Esophagus (tissue), 2 donors: Measurements from ENCODE around the gene AUNIP. TPM values are rescaled to one million over a fixed set of nuclear protein-coding genes. Genes with fewer than 3 reads are reported as not detected.

ENCODE experiments used
- H3K27ac ChIP-seq, 2 donors: one replicate each; pipeline ENCODE4 v1.5.1; 2013; ENCODE audit warnings: low read depth in 2 of 2, mild to moderate bottlenecking in 2 of 2, inconsistent platforms in 1 of 2, low read length in 1 of 2, moderate library complexity in 1 of 2
- H3K27me3 ChIP-seq, 2 donors: one replicate each; pipeline ENCODE4 v1.6.1; 2013; ENCODE audit warnings: low read length in 2 of 2, control low read depth in 1 of 2, mild to moderate bottlenecking in 1 of 2; ENCODE audit not compliant: insufficient read depth in 2 of 2, control insufficient read depth in 1 of 2
- H3K36me3 ChIP-seq, 2 donors: one replicate each; pipeline ENCODE4 v1.6.1; 2013; ENCODE audit warnings: low read length in 1 of 2; ENCODE audit not compliant: control insufficient read depth in 2 of 2, insufficient read depth in 2 of 2
- H3K4me1 ChIP-seq, 2 donors: one replicate each; pipeline ENCODE4 v1.6.1; 2013; ENCODE audit warnings: low read length in 1 of 2; ENCODE audit not compliant: control insufficient read depth in 2 of 2, insufficient read depth in 2 of 2
- H3K4me3 ChIP-seq, 2 donors: one replicate each; pipeline ENCODE4 v1.5.1; 2013; ENCODE audit warnings: low read length in 2 of 2, mild to moderate bottlenecking in 2 of 2, low read depth in 1 of 2, moderate library complexity in 1 of 2
- H3K9me3 ChIP-seq, 2 donors: one replicate each; pipeline ENCODE4 v1.6.1; 2013; ENCODE audit warnings: mild to moderate bottlenecking in 2 of 2, low read depth in 1 of 2, low read length in 1 of 2, moderate library complexity in 1 of 2; ENCODE audit not compliant: control insufficient read depth in 2 of 2, insufficient read depth in 1 of 2
- WGBS, 2 donors: extraction: QIAGEN DNeasy Blood & Tissue Kit; methylation state at CpG; one replicate each; pipeline ENCODE4 v1.1.7; 2013; 5-methylcytosine and 5-hydroxymethylcytosine counted together
- polyA plus RNA-seq, 2 donors: library from polyadenylated mRNA; stranded (reverse); fragments of 200-250 nt; gene quantifications; one replicate each; pipeline ENCODE4 v1.2.3, GENCODE V29; 2013
- donor health status: healthy with polysubstance abuse.
- donor health status: Bipolar disorder and iron deficiency.

The AUNIP gene, protein sequence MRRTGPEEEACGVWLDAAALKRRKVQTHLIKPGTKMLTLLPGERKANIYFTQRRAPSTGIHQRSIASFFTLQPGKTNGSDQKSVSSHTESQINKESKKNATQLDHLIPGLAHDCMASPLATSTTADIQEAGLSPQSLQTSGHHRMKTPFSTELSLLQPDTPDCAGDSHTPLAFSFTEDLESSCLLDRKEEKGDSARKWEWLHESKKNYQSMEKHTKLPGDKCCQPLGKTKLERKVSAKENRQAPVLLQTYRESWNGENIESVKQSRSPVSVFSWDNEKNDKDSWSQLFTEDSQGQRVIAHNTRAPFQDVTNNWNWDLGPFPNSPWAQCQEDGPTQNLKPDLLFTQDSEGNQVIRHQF
- 1 to 10 TPM; 1.1 to 2.0 TPM for polyA plus RNA-seq

DNA sequence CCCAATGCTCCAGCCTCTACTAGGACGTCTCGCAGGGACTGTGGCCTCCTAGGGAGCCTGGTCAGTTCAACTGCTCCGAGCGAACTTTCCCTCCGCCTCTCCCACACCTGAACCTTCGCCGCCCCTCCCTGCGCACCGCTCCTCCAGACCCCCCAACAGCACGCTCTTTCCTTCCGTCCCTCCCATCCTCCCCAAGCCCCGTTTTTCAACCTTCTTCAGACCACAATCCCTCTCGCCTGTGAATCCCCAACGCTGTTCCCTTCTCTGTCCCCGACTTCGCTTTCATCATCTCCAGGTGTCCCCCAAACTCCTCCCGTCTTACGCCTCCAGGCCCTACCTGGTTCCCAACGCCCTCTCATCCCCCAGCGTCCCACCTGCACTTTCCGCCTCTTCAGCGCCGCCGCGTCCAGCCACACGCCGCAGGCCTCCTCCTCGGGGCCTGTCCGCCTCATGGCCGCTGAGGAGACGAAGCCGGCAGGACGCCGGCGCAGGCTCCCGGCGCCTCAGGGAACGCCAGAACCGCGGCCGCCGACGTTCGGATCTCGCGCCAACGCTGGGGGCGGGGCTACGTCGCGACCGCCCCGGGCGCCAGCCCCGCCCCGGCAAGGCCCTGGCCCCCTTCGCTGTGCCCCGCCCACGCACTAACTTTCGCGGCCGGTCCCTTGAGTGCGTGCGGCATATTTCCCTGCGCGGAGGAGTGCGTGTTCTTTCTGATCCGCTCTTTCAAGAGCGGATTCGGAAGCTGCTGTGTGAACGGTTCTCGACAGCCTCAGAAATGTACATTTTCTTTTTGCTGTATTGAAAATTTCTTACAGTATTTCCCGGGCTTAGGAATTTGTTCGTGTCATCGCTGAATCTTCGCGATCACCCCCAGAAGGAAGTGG lies at the start of gene AUNIP:
Gene AUNIP, minus strand, starts transcription at position 552 of the 884 bp plus-strand sequence. Its CDS starts 100 bp downstream, at position 452.
- WGBS, 2 donors: 1 to 2% methylated on average over 77 of the region's 77 CpGs
- Histone ChIP-seq H3K36me3 (peaks cover 0 to 8% of the 10 kb centered on the region in 2 donors), H3K27ac (peak within 1 kb of the TSS; percentile 82 to 85), H3K4me1 (peaks cover 2 to 20% of the 10 kb centered on the region in 2 donors), H3K27me3 (no peaks in the 10 kb centered on the region), H3K4me3 (peak within 1 kb of the TSS; percentile 49 to 55), H3K9me3 (no peaks in the 10 kb centered on the region)

DNA sequence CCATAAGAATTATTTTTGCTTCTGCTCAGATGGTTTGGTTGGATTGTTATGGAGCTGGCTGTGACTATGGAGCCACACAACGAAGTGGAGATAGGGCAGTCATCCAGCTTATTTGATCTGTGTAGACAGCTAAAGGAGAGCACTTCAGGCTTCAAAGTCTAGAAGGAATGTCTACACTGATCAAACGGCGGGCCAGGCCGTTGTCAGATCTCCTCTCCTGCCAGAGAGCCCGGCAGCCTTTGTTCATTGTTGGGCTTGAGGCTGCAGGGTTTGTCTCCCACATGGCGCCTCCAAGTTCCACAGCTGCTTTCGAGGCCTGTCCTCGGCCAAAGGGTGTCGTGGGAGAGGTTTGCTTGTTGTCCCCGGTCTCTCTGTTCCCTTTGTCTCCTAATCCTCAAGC lies 49.8 kb upstream of the AUNIP start:
- no peaks in the 10 kb centered on the region for H3K36me3 ChIP-seq

DNA sequence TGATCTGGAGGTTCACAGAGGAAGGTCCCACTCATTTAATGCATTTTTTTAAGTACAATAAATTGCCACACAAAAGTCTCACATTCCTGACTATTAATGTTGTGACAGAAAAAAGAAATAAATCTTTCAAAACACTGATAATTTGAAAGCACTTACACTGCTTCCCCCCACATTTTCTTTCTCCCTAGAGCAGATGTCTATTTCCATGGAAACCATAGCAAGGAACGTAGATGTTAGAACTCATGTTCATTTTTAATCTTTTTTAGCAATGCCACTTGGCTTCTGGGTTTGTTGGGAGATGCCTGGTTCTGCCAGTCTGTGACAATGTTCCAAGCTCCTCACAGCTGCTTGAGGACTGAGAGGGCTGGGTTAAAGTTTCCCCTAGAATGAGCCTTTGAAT lies 48.9 kb upstream of the AUNIP start:
- Histone ChIP-seq H3K27me3 (no peaks in the 10 kb centered on the region), H3K4me3 (no peak overlapping the region), H3K4me1 (peaks cover 0 to 4% of the 10 kb centered on the region in 2 donors), H3K36me3 (no peaks in the 10 kb centered on the region), H3K27ac (no peak overlapping the region), H3K9me3 (no peaks in the 10 kb centered on the region)
- WGBS, 2 donors: 73 to 79% methylated on average over 1 of the region's 1 CpG

More for the DNA sequence above, 49.8 kb upstream of the AUNIP start:
- Histone ChIP-seq H3K27ac (no peak overlapping the region), H3K4me1 (peaks cover 0 to 4% of the 10 kb centered on the region in 2 donors), H3K9me3 (no peaks in the 10 kb centered on the region), H3K4me3 (no peak overlapping the region), H3K27me3 (no peaks in the 10 kb centered on the region)
- WGBS, 2 donors: 52 to 58% methylated on average over 10 of the region's 10 CpGs

DNA sequence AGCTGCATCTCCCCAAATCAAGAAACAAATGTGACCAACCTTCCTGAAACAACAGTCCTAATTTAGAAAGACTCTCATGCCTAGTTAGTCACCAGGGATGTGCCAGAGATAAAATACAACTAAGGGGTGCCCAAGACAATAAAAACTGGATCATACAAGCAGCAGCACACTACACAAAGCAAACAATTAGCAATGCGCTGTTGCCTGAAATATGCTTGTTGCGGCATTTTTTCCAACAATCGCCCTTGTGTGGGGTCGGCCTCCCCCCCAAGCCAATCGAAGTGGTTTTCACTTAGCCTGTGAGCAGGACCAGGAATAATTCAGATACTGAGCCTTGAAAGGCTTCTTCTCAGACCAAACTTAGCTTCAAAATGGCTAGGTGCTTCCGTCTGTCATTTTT lies 48.3 kb upstream of the AUNIP start:
- no peaks in the 10 kb centered on the region for H3K9me3 ChIP-seq
- no peak overlapping the region for H3K27ac ChIP-seq

DNA sequence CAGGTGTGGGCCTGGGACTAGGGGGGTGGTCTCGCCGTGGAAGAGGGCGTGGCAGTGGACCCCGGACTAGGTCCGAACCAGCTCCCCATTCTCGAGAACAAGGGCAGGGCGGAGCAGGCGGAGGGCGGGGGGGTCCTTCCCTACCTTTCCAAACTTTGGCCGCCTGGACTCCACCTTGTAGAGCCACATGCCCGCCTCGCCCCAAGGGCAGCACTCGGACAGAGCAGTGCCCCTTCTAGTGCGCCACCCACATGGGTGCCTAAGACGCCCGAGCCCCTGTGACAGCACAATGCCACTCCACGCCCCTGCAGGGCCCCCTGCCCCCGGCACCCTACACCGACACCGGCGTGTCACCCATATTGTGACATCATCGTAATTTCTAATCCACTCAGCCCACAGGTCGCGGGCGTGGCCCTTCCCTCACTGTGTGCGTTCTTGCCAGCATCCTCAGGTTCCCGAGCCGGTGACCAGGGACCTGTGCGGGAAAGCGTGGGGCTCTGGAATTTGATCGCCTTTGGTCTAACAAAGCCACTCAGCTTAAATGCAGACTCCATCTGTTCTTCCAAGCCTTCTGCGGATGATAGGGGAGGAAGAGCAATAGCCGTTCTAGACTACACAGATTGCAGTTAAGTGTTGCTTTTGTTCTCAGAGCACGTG lies 47.5 kb upstream of the AUNIP start:
- Histone ChIP-seq H3K36me3 (no peaks in the 10 kb centered on the region), H3K9me3 (no peaks in the 10 kb centered on the region)
- WGBS, 2 donors: 15% methylated on average over 31 to 34 of the region's 34 CpGs

More for the DNA sequence above, 48.3 kb upstream of the AUNIP start:
- 87 to 90% methylated on average over 6 of the region's 6 CpGs for WGBS, 2 donors
- H3K4me3 ChIP-seq: no peak overlapping the region
- no peaks in the 10 kb centered on the region for H3K36me3 ChIP-seq
- no peaks in the 10 kb centered on the region for H3K27me3 ChIP-seq
- peaks cover 0 to 4% of the 10 kb centered on the region in 2 donors for H3K4me1 ChIP-seq

DNA sequence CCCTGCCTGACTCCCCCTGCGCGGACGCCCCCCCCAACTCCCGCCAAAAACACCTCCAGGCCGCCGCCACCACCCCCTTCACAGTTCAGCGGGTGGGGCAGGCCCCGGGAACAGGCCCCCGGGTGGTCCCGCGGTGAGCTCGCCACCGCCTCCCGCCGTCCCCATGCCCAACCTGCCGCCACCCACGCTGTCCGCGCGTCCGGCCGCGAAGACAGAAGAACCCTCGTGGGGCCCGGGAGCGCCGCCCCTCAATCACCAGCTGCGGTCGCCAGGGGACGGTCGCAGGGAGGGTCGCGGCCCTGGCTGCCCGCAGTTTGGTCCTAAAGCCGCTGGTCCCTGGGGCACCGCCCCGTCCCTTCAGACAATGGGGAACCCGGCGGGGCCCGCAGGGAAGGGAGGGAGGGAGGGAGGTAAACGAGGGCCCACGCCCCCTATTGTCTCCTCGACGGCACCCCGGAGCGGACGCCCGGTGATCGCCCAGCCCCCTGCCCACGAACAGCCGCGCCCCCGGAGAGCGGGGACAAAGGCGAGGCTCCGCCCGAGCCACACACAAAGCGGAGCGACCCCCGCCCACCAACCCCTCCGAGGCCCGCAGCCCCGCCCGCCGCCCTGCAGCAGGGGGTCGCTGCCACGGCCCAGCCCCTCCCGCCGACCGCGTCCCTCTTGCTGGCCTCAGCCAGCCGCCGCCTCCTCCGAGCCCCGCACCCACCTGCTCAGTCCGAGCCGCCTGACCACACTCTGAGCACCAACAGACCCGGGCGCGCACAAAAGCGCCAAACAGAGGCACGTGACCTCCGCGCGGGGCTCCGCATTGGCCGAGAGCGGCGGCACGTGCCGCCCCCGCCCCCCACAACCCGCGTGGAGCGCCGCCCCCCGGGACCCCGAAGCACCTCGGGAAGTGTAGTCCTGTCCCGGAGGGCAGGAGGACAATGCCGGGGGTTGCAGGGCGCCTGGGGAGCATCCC lies 46.7 kb upstream of the AUNIP start, which contains the start of gene STMN1:
Gene STMN1, minus strand, starts transcription at position 740 of the 964 bp plus-strand sequence. CDS start 1,743 bp downstream, outside the sequence.
- Histone ChIP-seq H3K9me3 (no peaks in the 10 kb centered on the region), H3K36me3 (no peaks in the 10 kb centered on the region), H3K4me3 (peak within 1 kb of the TSS; percentile 72 to 76), H3K27me3 (no peaks in the 10 kb centered on the region), H3K27ac (peak within 1 kb of the TSS; percentile 54 to 65), H3K4me1 (peaks cover 0 to 4% of the 10 kb centered on the region in 2 donors)
- WGBS, 2 donors: 1% methylated on average over 73 to 102 of the region's 102 CpGs

More for the DNA sequence above, 47.5 kb upstream of the AUNIP start:
- peak overlapping the region in 1 of 2 donors; percentile 27 for H3K27ac ChIP-seq
- peaks cover 0 to 4% of the 10 kb centered on the region in 2 donors for H3K4me1 ChIP-seq
- H3K4me3 ChIP-seq: peak overlapping the region; percentile 72 to 76
- no peaks in the 10 kb centered on the region for H3K27me3 ChIP-seq

DNA sequence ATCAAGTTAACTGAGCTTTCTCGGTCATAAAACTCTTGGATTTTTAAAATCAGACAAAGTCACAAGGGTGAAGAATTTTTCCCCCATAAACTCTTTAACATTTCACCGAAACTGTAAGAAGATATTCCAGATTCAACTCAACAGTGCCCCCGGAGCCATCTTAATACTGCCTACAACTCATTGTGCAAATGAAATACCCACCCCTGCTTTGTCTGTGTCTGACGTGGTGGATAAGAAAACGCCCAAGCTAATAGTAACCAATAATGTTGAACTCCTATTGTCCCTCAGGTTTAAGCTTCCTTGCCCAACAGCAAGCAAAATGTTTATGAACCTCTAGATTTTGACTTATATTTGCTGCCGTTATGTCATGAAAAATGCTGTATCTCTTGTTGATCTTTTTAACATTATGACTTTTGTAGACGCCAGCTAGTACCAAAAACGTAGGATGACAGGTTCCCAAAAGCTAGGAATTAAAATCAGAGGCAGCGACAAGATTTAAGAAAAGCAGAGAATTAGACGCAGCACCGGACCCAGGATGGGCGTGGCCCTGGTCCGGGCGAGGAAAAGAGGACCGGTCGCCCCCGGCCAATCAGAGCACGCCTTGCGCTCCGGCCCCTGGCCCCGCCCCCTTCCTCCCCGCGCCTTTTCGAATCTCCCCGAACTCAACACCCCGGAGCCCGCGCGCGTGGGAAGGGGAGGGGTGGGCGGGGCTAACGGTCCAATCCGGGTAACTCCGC lies 45.9 kb upstream of the AUNIP start:
- no peaks in the 10 kb centered on the region for H3K9me3 ChIP-seq
- peaks cover 0 to 4% of the 10 kb centered on the region in 2 donors for H3K4me1 ChIP-seq
- peak overlapping the region in 1 of 2 donors; percentile 54 for H3K27ac ChIP-seq
- 0 to 1% methylated on average over 21 to 34 of the region's 34 CpGs for WGBS, 2 donors
- peak overlapping the region; percentile 72 to 76 for H3K4me3 ChIP-seq
- no peaks in the 10 kb centered on the region for H3K27me3 ChIP-seq
- no peaks in the 10 kb centered on the region for H3K36me3 ChIP-seq

DNA sequence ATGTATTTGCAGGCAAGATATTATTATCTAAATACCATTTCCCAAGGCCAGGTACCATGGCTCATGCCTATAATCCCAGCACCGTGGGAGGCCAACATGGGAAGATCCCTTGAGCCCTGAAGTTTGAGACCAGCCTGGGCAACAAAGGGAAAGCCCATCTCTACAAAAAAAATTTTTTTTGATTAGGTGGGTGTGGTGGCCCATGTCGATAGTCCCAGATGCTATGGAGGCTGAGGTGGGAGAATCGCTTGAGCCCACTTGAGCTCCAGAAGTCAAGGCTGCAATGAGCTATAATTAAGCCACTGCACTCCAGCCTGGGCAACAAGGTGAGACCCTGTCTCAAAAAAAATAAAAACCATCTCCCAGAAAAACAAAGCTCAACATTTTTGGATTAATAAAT lies 44.7 kb upstream of the AUNIP start:
- H3K27me3 ChIP-seq: no peaks in the 10 kb centered on the region
- peaks cover 0 to 4% of the 10 kb centered on the region in 2 donors for H3K4me1 ChIP-seq
- no peaks in the 10 kb centered on the region for H3K36me3 ChIP-seq
- no peak overlapping the region for H3K27ac ChIP-seq
- no peak overlapping the region for H3K4me3 ChIP-seq
- H3K9me3 ChIP-seq: no peaks in the 10 kb centered on the region
- 48 to 51% methylated on average over 3 of the region's 3 CpGs for WGBS, 2 donors
